Head of caudate nucleus (tissue), 42 donors: ENCODE measurements around the gene SEC14L2.

ENCODE experiments used
- DNase-seq, 42 donors: peaks; one replicate each; pipeline versions ENCODE4 v3.0.0 to v3.0.0-alpha.2; 2020 to 2021; ENCODE audit warnings: mixed read lengths in 7 of 42
- intact Hi-C: fragments of 100-400 bp; cut with DNase I; formaldehyde crosslinking; loops from one replicate; pipeline ENCODE4 v1.15.0; 2022

SEC14L2 gene

GRCh38 chr22:30396871-30397655, at the start of gene SEC14L2:
Gene SEC14L2 (plus strand): TSS chr22:30397018. CDS start chr22:30397117, 99 bp downstream.
- intact Hi-C loops, result no loop called here
- DNase-seq, result peak; percentile 81 to 96 (median 91)

GRCh38 chr22:30347255-30347892, 49.4 kb upstream of the SEC14L2 start:
- intact Hi-C loops, result no loop called here
- no peak for DNase-seq

- no peak for DNase-seq
- intact Hi-C loops, result no loop called here
Observed at GRCh38 chr22:30348404-30348803, 48.4 kb upstream of the SEC14L2 start.

- intact Hi-C loops, result no loop called here
- peak in 5 of 42 donors; percentile 13 to 46 (median 34) for DNase-seq
Observed at GRCh38 chr22:30348809-30349208, 48.0 kb upstream of the SEC14L2 start.

GRCh38 chr22:30351226-30351625, 45.6 kb upstream of the SEC14L2 start:
- intact Hi-C loops, result no loop called here
- no peak for DNase-seq

GRCh38 chr22:30354644-30355043, 42.2 kb upstream of the SEC14L2 start:
- intact Hi-C loops, result no loop called here
- DNase-seq, result no peak

- intact Hi-C loops, result no loop called here
- peak; percentile 75 to 94 (median 91) for DNase-seq
Observed at GRCh38 chr22:30356449-30357235, 40.2 kb upstream of the SEC14L2 start, which contains the start of the genes CCDC157 and SF3A1. Gene CCDC157 (plus strand): TSS chr22:30357007. CDS start chr22:30366001, 8,994 bp downstream. Gene SF3A1 (minus strand): TSS chr22:30356894. CDS start chr22:30356792, 102 bp downstream.

GRCh38 chr22:30357236-30357570, 39.6 kb upstream of the SEC14L2 start:
- DNase-seq, result peak in 4 of 42 donors; percentile 6 to 33 (median 18)
- intact Hi-C loops, result no loop called here

- no peak for DNase-seq
- intact Hi-C loops, result no loop called here
Observed at GRCh38 chr22:30357650-30358215, 39.1 kb upstream of the SEC14L2 start.

- intact Hi-C loops, result no loop called here
- no peak for DNase-seq
Observed at GRCh38 chr22:30358541-30358940, 38.3 kb upstream of the SEC14L2 start.

- no peak for DNase-seq
- intact Hi-C loops, result no loop called here
Observed at GRCh38 chr22:30361916-30362650, 34.7 kb upstream of the SEC14L2 start.

GRCh38 chr22:30362651-30363281, 34.1 kb upstream of the SEC14L2 start:
- intact Hi-C loops, result no loop called here
- no peak for DNase-seq

GRCh38 chr22:30365891-30366290, 30.9 kb upstream of the SEC14L2 start:
- no peak for DNase-seq
- intact Hi-C loops, result no loop called here

GRCh38 chr22:30368420-30368819, 28.4 kb upstream of the SEC14L2 start:
- intact Hi-C loops, result no loop called here
- no peak for DNase-seq

- DNase-seq, result no peak
- intact Hi-C loops, result no loop called here
Observed at GRCh38 chr22:30370641-30371230, 26.1 kb upstream of the SEC14L2 start.

- intact Hi-C loops, result no loop called here
Observed at GRCh38 chr22:30371321-30371720, 25.5 kb upstream of the SEC14L2 start.

GRCh38 chr22:30371981-30372380, 24.8 kb upstream of the SEC14L2 start:
- intact Hi-C loops, result no loop called here
- DNase-seq, result no peak

More at GRCh38 chr22:30371321-30371720, 25.5 kb upstream of the SEC14L2 start:
- no peak for DNase-seq

- intact Hi-C loops, result no loop called here
- no peak for DNase-seq
Observed at GRCh38 chr22:30372915-30373314, 23.9 kb upstream of the SEC14L2 start.
